ENCODE results near the gene PACS2. TPM values are rescaled to one million over a fixed set of nuclear protein-coding genes. Genes with fewer than 3 reads are reported as not detected.
"Not testable (repeated sequence)": the region's sequence is repeated elsewhere in the genome, so short reads cannot be mapped to it uniquely, and the experiment has no call there.

The PACS2 gene
- total and polyA plus RNA-seq, 2 experiments from 2014 or later = 10.0 to 39.7 TPM

- no peak for TF ChIP-seq EZH2phosphoT487 (IDR thresholded peaks at IDR 0.05; ENCODE audit: insufficient read depth, low read depth)
- TF ChIP-seq EZH2 (IDR thresholded peaks at IDR 0.05; ENCODE audit: insufficient read depth, poor library complexity, severe bottlenecking) = no peak
- peak overlapping the region; percentile 71 for H3K4me2 ChIP-seq (ENCODE audit: unreplicated experiment)
- no peaks in the 10 kb centered on the region for H3K9me3 ChIP-seq (ENCODE audit: low read depth)
- no peaks in the 10 kb centered on the region for H3K36me3 ChIP-seq (ENCODE audit: low read depth)
- no peaks in the 10 kb centered on the region for H3F3A ChIP-seq (ENCODE audit: insufficient read depth)
- H3K9me2 ChIP-seq (ENCODE audit: insufficient read depth) = no peaks in the 10 kb centered on the region
- H3K27me3 ChIP-seq (replicated peaks; ENCODE audit: insufficient read depth) = no peaks in the 10 kb centered on the region
- H3K27ac ChIP-seq = peak overlapping the region; percentile 77
- H3K4me3 ChIP-seq = peak overlapping the region; percentile 73
- in situ Hi-C loops (cut with MboI) = no loop called here
- H2AFZ ChIP-seq = peak overlapping the region; percentile 77
- H3K9ac ChIP-seq = peak overlapping the region; percentile 85
- peaks cover 51% of the 10 kb centered on the region for H3K79me2 ChIP-seq (ENCODE audit: insufficient read depth)
- H4K20me1 ChIP-seq (ENCODE audit: insufficient read depth) = no peaks in the 10 kb centered on the region; the same call in 1 of the 2 replicates
- WGBS, 2 experiments (ENCODE audit: low coverage in 1 of 2, low lambda C conversion rate in 2 of 2, missing lambda C conversion rate in 2 of 2) = 5 to 8% methylated on average over 49 to 54 of the region's 54 CpGs
- no peaks in the 10 kb centered on the region for H3K4me1 ChIP-seq (ENCODE audit: insufficient read depth)
- DNase-seq = peak; percentile 71
Measured at GRCh38 chr14:105299654-105300541, 14.7 kb upstream of the PACS2 start.

GRCh38 chr14:105300542-105301102, 13.9 kb upstream of the PACS2 start, which contains the start of gene BRF1:
BRF1 (minus strand) TSS chr14:105301001; CDS start chr14:105300629, 372 bp downstream.
- 2% methylated on average over 57 to 71 of the region's 90 CpGs for WGBS, 2 experiments (ENCODE audit: low coverage in 1 of 2, low lambda C conversion rate in 2 of 2, missing lambda C conversion rate in 2 of 2)
- H4K20me1 ChIP-seq (ENCODE audit: insufficient read depth) = no peaks in the 10 kb centered on the region
- no peaks in the 10 kb centered on the region for H3K9me3 ChIP-seq (ENCODE audit: low read depth)
- H3K9ac ChIP-seq = peak within 1 kb of the TSS; percentile 85
- peaks cover 44% of the 10 kb centered on the region for H3K79me2 ChIP-seq (ENCODE audit: insufficient read depth)
- in situ Hi-C loops (cut with MboI) = no loop called here
- H3K4me3 ChIP-seq = peak within 1 kb of the TSS; percentile 73
- H3F3A ChIP-seq (ENCODE audit: insufficient read depth) = no peaks in the 10 kb centered on the region
- H3K27ac ChIP-seq = peak within 1 kb of the TSS; percentile 77
- H3K9me2 ChIP-seq (ENCODE audit: insufficient read depth) = no peaks in the 10 kb centered on the region
- TF ChIP-seq EZH2 (IDR thresholded peaks at IDR 0.05; ENCODE audit: insufficient read depth, poor library complexity, severe bottlenecking) (no peak), EZH2phosphoT487 (IDR thresholded peaks at IDR 0.05; ENCODE audit: insufficient read depth, low read depth) (no peak)
- peak within 1 kb of the TSS; percentile 71 for H3K4me2 ChIP-seq (ENCODE audit: unreplicated experiment)
- H3K4me1 ChIP-seq (ENCODE audit: insufficient read depth) = no peaks in the 10 kb centered on the region
- no peaks in the 10 kb centered on the region for H3K27me3 ChIP-seq (replicated peaks; ENCODE audit: insufficient read depth)
- DNase-seq = peak; percentile 96
- H2AFZ ChIP-seq = peak within 1 kb of the TSS; percentile 77
- H3K36me3 ChIP-seq (ENCODE audit: low read depth) = no peaks in the 10 kb centered on the region

- Histone ChIP-seq H3K27me3 (replicated peaks; ENCODE audit: insufficient read depth) (no peaks in the 10 kb centered on the region), H3K36me3 (ENCODE audit: low read depth) (no peaks in the 10 kb centered on the region), H2AFZ (peak overlapping the region; percentile 77), H4K20me1 (ENCODE audit: insufficient read depth) (no peaks in the 10 kb centered on the region), H3K4me2 (ENCODE audit: unreplicated experiment) (peak overlapping the region; percentile 71), H3K9ac (peak overlapping the region; percentile 85), H3K4me3 (peak overlapping the region; percentile 73), H3K4me1 (ENCODE audit: insufficient read depth) (no peaks in the 10 kb centered on the region), H3K79me2 (ENCODE audit: insufficient read depth) (peaks cover 37% of the 10 kb centered on the region), H3K9me2 (ENCODE audit: insufficient read depth) (no peaks in the 10 kb centered on the region), H3F3A (ENCODE audit: insufficient read depth) (no peaks in the 10 kb centered on the region), H3K27ac (peak overlapping the region; percentile 77), H3K9me3 (ENCODE audit: low read depth) (no peaks in the 10 kb centered on the region)
- in situ Hi-C loops (cut with MboI) = no loop called here
- DNase-seq = peak; percentile 98
- 7 to 22% methylated on average over 17 to 57 of the region's 65 CpGs for WGBS, 2 experiments (ENCODE audit: low coverage in 1 of 2, low lambda C conversion rate in 2 of 2, missing lambda C conversion rate in 2 of 2)
- no peak for TF ChIP-seq EZH2 (IDR thresholded peaks at IDR 0.05; ENCODE audit: insufficient read depth, poor library complexity, severe bottlenecking)
- TF ChIP-seq EZH2phosphoT487 (IDR thresholded peaks at IDR 0.05; ENCODE audit: insufficient read depth, low read depth) = no peak
Measured at GRCh38 chr14:105301103-105301914, 13.2 kb upstream of the PACS2 start.

GRCh38 chr14:105301915-105302249, 12.7 kb upstream of the PACS2 start:
- H3K4me2 ChIP-seq (ENCODE audit: unreplicated experiment); in situ Hi-C loops (cut with MboI); H3K9me2 ChIP-seq (ENCODE audit: insufficient read depth); H3F3A ChIP-seq (ENCODE audit: insufficient read depth); H3K27ac ChIP-seq; H3K9me3 ChIP-seq (ENCODE audit: low read depth); H3K9ac ChIP-seq; H3K4me1 ChIP-seq (ENCODE audit: insufficient read depth); H4K20me1 ChIP-seq (ENCODE audit: insufficient read depth); H3K27me3 ChIP-seq (replicated peaks; ENCODE audit: insufficient read depth); DNase-seq; H3K36me3 ChIP-seq (ENCODE audit: low read depth): not testable (repeated sequence)
- 75 to 87% methylated on average over 10 to 11 of the region's 11 CpGs for WGBS, 2 experiments (ENCODE audit: low coverage in 1 of 2, low lambda C conversion rate in 2 of 2, missing lambda C conversion rate in 2 of 2)
- Histone ChIP-seq H3K4me3 (0 out of 2 replicates have a peak overlapping the region, but pooled peaks have one; percentile 73), H2AFZ (peak overlapping the region; percentile 77; the same call in 1 of the 2 replicates), H3K79me2 (ENCODE audit: insufficient read depth) (peaks cover 31% of the 10 kb centered on the region)

All from GM23248 (cell line).